ENCODE measurements around the gene ACOX2. TPM values are rescaled to one million over a fixed set of nuclear protein-coding genes. Genes with fewer than 3 reads are reported as not detected.

Gene ACOX2
- total RNA-seq, 1 experiment from 2014 or later: 12.8 TPM

- TF ChIP-seq CTCF (IDR thresholded peaks at IDR 0.05 in 2 of 3, conservative IDR thresholded peaks at IDR 0.05 in 1 of 3; ENCODE audit: borderline replicate concordance in 1 of 3, insufficient read depth in 1 of 3, low read depth in 2 of 3, low read length in 2 of 3): no peak
- no peak for TF ChIP-seq ZBTB33 (IDR thresholded peaks at IDR 0.05; ENCODE audit: extremely low read depth, insufficient replicate concordance, low read length)
- no peak for TF ChIP-seq SP1 (IDR thresholded peaks at IDR 0.05; ENCODE audit: low read depth)
- TF ChIP-seq TCF7L2 (IDR thresholded peaks at IDR 0.05; ENCODE audit: borderline replicate concordance, extremely low read depth, insufficient read depth, insufficient read length): no peak
- no peak for TF ChIP-seq FOSL1 (IDR thresholded peaks at IDR 0.05; ENCODE audit: low read depth)
- no peak for TF ChIP-seq RAD21 (IDR thresholded peaks at IDR 0.05; ENCODE audit: low read depth)
Measured at GRCh38 chr3:58495101-58495500, 41.9 kb downstream of the ACOX2 start (continued).

- H3K36me3 ChIP-seq (ENCODE audit: control insufficient read depth in 1 of 2, insufficient read depth in 2 of 2, low read length in 2 of 2): no peaks in the 10 kb centered on the region
- H3K4me3 ChIP-seq (replicated peaks in 1 of 2; ENCODE audit: low read depth in 1 of 2, low read length in 2 of 2): no peak overlapping the region
- no peak for ATAC-seq
- DNase-seq (ENCODE audit: low read depth, low spot score): no peak
- H3K79me2 ChIP-seq (ENCODE audit: insufficient read depth, low read length): peaks cover 68% of the 10 kb centered on the region
- no TSS peak for BruUV-seq (replicated peaks)
- intact Hi-C loops (cut with micrococcal nuclease): no loop called here
- peaks cover 10 to 24% of the 10 kb centered on the region in 2 experiments for H3K4me1 ChIP-seq (ENCODE audit: control insufficient read depth in 1 of 2, insufficient read depth in 2 of 2, low read length in 2 of 2)
- H3K9me3 ChIP-seq (ENCODE audit: control insufficient read depth in 1 of 2, insufficient read depth in 1 of 2, low read depth in 1 of 2, low read length in 2 of 2): no peaks in the 10 kb centered on the region
- POLR2A ChIA-PET: no interaction called here
- CTCF ChIA-PET: no interaction called here
- H3K27me3 ChIP-seq (ENCODE audit: insufficient read depth, low read length): no peaks in the 10 kb centered on the region
- no peaks in the 10 kb centered on the region for H3K9me2 ChIP-seq (ENCODE audit: insufficient read depth)
- no peak overlapping the region for H2AFZ ChIP-seq (ENCODE audit: low read depth, low read length, poor library complexity, severe bottlenecking)
- no peaks in the 10 kb centered on the region for H4K20me1 ChIP-seq (ENCODE audit: insufficient read depth)
- H3K27ac ChIP-seq (ENCODE audit: low read depth, low read length): no peak overlapping the region
- RAD21 ChIA-PET (ENCODE audit: low non-redundant PET in 1 of 2, low total read pairs in 2 of 2, uncharacterized antibody in 2 of 2, unreplicated experiment in 2 of 2): no interaction called here
- H3K4me2 ChIP-seq (ENCODE audit: low read length): peak overlapping the region; percentile 84; the same call in 1 of the 2 replicates
- no peak overlapping the region for H3K9ac ChIP-seq (ENCODE audit: low read length)
- TF ChIP-seq POLR2A (IDR thresholded peaks at IDR 0.05; ENCODE audit: borderline replicate concordance, extremely low read depth, insufficient read depth, insufficient read length): no peak
Measured at GRCh38 chr3:58494107-58494506, 42.9 kb downstream of the ACOX2 start.
